Hematopoietic multipotent progenitor cell treated with erythropoietin and hydrocortisone succinate and interleukin-3 and kit ligand, for 6 days (in vitro differentiated cells): ENCODE data around the gene SHLD1.

Source experiments
- DNase-seq: peaks from one replicate; pipeline ENCODE4 v3.0.0-alpha.2; 2015

SHLD1 gene

DNA sequence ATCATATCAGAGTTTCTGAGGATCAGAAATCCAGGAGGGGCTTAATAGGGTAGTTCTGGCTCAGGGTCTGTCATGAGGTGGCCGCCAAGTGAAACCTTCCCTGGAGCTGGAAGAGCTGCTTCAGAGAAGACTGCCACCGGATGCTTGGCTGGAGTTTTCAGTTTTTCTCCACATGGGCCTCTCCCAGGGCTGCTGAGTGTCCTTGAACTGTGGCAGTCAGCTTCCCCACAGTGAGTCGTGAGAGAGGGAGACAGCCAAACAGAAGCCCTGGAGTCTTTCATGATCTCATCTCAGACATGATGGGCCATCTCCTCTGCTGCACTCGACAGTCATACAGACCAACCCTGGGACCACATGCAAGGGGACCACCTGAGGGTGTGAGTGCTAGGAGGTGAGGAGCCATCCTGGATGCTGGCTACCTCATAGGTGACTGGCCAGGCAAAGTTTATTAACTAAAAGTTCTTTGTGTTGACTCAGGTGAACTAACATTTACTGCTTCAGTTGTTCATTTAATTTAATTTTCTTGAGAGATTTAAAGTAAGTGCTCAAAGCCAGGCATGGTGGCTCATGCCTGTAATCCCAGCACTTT lies 71.5 kb downstream of the SHLD1 start:
- DNase-seq, result no peak

DNA sequence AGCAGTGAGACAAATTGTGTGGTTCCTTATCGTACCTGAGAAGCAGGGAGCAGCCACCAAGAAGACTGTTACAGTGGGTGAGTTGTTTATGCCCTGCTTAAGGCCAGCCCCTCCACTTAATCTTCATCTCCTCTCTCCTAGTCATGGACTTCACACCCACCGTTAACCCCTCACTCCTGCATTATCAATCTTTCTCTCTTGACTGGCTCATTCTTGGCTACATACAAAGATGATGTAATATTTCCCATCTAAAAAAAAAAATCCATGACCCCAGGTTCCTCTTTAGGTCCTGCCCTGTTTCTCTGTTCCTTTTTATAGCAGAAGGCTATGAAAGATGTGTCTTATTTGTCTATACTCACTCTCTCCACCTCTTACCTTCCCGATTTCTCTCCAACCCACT lies 72.4 kb downstream of the SHLD1 start:
- peak; percentile 38 for DNase-seq

DNA sequence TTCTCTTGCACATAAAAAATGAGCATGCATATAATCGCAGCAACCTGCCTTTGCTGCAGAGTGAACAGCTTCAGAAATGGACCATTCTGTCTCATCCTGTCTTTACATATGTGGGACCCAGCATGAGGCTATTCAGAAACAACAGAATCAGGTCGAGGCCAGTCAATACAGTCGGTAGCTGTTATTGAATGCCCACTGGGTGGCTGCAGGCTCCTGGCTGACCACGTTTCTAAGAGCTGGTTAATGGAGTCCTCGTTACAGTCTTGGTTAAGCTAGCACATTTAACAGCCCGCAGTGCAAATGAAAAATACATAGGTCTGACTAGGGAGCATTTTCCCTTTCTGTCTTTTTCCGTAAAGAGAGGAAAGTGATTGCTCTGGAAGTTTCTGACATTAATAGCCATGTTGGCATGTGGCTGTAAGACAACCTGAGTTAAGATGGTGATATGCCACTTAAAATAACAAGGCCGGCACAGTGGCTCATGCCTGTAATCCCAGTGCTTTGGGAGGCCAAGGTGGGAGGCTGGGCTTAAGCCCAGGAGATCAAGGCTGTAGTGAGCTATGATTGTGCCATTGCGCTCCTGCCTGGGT lies 75.0 kb downstream of the SHLD1 start:
- no peak for DNase-seq

- DNase-seq, result no peak
Measured at GRCh38 chr20:5827098-5827853, 77.1 kb downstream of the SHLD1 start.

- no peak for DNase-seq
Measured at GRCh38 chr20:5827861-5828260, 77.7 kb downstream of the SHLD1 start.

DNA sequence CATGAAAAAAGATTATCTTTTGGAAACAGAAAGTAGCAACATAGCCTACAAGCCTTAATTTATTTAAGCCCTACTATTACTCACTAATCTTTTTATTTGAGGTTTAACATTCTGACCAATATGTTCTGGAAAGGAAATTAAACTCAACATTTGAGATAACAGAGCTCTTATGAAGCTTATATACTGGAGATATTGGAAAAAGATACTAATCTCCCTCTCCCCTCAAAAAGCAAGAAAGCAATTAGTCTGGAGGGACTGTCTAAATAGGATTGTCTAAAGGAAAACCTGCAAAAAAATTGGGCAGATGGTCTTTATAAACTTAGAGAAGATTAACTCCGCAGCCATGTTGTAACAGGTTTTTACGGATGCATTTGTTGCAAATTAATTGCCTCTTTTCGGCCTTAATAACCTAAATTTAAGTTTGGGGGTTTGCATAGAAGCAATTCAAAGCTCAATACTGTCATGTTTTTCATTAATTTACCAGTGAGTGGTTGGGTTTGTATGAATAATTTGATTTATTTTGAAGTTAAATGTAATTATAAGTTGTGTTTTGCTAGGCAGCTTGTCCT lies 79.1 kb downstream of the SHLD1 start:
- DNase-seq, result no peak

DNA sequence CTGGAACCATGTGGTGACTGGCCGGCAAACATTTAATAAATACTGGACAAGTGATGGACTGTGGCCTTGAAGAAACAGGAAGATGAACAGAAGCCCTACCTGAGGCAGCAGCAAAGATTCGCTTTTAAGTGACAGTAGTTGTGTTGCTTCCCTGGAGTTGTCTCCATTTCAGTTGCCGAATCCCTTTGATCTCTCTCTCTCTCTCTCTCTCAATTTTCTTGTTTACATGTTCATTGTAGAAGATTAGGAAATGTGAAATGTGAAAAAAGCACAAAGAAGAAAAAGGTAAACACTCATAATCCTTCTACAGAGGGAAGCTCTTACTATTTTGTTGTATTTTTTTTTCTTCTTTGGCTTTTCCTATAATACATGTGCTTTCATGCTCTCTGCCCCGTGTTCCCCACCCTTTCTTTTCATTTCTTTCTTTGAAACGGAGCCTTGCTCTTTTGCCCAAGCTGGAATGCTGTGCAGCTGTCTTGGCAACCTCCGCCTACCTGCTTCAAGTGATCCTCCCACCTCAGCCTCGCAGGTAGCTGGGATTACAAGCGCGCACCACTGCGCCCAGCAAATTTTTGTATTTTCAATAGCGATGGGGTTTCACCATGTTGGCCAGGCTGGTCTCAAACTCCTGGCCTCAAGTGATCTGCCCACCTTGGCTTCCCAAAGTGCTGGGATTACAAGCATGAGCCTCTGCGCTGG lies 81.5 kb downstream of the SHLD1 start:
- DNase-seq, result no peak

DNA sequence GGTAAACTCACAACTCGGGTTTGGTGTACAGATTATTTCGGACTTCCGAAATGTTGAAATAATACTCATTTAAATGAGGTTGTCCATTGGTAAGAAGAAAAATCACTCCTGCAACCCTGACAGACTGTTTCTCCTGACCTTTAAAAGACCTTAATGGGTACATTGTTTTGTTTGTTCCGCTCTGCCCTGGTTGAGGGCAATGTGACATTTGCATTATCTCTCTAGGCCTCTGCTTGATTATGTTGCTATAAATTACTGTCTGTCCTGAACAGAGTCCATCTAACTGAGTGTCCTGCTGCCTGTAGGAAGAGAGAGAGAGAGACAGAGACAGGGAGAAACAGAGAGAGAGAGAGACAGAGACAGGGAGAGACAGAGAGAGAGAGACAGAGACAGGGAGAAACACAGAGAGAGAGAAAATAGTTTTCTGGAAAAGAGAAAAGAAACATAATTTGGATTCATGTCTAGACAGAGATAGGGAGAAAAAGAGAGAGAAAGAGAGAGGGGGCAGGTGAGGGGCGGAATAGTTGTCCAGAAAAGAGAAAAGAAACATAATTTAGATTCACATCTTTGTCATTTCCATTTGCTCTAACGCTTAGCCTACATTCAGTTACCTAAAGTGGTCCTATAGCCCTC lies 83.2 kb downstream of the SHLD1 start:
- no peak for DNase-seq

DNA sequence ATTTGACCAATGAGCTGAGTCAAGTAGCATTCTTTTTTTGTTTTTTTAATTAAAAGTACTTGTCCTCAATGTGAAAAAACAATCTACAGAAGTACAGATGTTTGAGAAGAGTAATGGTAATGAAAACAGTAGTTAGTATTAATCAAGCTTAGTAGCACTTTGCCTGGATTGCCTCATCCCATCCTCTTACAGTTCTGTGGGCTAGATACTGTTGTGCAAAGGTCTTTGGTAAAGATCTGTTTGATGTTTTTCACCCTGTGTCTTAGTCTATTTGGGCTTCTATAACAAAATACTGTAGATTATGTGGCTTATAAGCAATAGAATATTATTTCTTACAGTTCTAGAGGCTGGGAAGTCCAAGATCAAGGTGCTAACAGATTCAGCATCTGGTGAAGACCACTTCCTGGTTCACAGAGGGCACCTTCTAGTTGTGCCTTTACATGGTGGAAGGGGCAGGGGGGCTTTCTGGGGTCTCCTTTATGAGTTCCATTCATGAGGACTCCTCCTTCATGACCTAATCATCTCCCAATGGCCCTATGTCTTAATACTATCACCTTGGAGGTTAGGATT lies 84.3 kb downstream of the SHLD1 start:
- no peak for DNase-seq

GRCh38 chr20:5835321-5835821 lies 85.2 kb downstream of the SHLD1 start:
- no peak for DNase-seq

DNA sequence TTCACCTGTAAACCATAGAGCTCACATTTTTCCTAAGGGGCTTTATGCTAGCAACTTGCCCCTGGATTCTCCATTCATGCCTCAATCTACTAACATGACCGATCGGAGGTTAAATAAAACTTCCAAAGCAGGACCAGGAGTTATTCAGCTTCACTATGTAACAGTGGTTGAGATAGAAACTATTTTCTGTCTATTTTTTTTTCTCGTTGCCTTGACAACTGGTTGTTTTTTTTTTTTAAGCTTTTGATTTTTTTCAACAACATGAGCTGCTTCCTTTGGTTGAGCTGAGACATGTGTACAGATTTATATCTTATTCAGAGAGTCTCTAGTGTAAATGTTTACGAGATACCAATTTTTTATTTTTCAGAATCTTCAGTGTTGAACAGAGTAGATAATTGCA lies 85.7 kb downstream of the SHLD1 start:
- DNase-seq, result no peak

DNA sequence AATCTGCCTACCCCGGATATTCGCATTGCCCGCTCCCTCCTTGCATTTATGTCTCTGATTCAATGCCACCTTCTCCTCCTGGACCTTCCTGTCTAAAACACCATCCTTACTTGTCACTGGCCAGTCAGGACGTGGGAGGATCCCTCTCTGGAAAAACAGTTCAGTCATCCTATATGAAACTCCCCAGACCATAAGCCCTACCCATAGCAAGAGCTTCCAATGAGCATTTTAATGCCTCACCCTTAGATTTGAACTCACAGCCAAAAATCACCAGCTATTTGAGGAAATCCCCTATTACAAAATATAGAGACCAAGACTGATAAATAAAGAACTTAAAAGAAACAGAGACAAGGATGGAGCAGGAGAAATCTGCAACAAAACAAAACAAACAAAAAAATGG lies 86.4 kb downstream of the SHLD1 start:
- no peak for DNase-seq

- DNase-seq, result no peak
Measured at GRCh38 chr20:5840411-5841002, 90.3 kb downstream of the SHLD1 start.

DNA sequence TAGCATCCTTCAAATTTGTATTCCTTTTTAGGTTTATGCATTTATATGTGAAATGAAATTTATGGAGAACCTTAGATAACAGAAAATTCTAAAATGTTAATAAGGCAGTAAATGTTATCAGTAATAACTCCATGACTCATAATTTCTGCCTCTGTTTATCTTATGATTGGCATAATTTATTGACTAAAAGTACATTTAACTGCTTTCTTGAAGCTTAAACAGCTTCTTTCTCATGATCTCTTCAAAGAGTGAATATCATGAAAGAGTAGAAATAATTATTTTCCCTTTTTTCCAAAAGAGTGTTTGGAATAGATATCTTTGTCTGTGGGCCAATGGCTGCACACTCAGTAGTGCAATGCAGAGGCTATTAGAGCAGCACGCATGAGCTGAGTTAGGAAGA lies 91.3 kb downstream of the SHLD1 start:
- DNase-seq, result peak; percentile 10

- DNase-seq, result no peak
Measured at GRCh38 chr20:5842465-5842864, 92.3 kb downstream of the SHLD1 start.

GRCh38 chr20:5843054-5843592 lies 92.9 kb downstream of the SHLD1 start:
- no peak for DNase-seq

GRCh38 chr20:5844063-5844681 lies 94.0 kb downstream of the SHLD1 start:
- DNase-seq, result no peak

DNA sequence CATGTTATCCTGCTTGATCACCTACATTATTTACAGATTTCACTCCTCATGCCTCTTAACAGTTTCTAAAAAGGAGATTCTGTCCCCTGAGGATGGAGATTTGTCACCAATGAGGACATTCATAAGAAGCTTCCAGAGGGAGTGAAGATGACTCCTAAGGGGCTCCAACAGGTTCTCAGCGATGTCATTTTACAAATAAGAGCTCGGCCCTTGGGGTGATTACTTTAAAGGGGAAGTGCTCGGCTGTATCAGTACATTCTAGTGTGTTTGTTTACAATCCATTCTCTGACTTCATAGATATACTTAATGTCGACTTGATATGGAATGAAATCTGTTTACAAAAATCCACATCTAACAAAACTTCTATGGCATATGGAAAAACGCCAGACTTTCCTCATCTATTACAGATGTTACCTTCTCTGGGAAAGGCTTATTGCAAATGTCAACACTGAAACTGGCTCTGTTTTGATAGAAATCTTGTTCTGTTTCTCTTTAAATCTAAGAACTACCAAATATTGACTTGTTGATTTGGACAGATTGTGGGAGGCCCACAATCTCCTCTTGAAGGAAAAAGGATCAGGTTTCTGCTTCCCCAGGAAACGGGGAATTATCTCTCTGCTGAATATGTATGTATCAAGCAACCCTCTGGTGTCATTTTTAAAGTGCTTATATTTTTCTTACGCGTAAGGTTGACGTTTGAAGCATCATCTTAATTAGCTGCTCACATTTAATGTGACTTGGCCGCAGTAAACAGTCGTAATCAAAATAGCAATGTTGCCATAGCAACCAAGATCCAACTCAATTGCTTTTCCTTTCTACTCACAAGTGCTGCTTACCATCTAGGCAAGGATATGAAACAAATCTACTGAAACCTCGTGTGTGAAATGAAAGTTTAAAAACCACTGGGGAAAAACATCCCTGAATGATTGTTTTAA lies 95.7 kb downstream of the SHLD1 start:
- DNase-seq, result no peak

- DNase-seq, result no peak
Measured at GRCh38 chr20:5848711-5849505, 98.7 kb downstream of the SHLD1 start.
